ENCODE data around the gene OXCT1.

- no peak for TF ChIP-seq ZNF223 (tag by site-specific recombination; IDR thresholded peaks at IDR 0.05)
- no peak for TF ChIP-seq CTCF (tag by site-specific recombination; IDR thresholded peaks at IDR 0.05)
- no peak for TF ChIP-seq ZEB2 (tag by site-specific recombination; IDR thresholded peaks at IDR 0.05)
- no peak for TF ChIP-seq PRDM1 (tag by site-specific recombination; IDR thresholded peaks at IDR 0.05)
- TF ChIP-seq ZNF10 (tag by site-specific recombination; IDR thresholded peaks at IDR 0.05): no peak
- TF ChIP-seq ZNF138 (tag by site-specific recombination; IDR thresholded peaks at IDR 0.05; ENCODE audit: borderline replicate concordance): no peak
- TF ChIP-seq ZNF146 (tag by site-specific recombination; IDR thresholded peaks at IDR 0.05): no peak
- TF ChIP-seq ZNF623 (tag by site-specific recombination; IDR thresholded peaks at IDR 0.05): no peak
- no peak for TF ChIP-seq ZNF311 (tag by site-specific recombination; IDR thresholded peaks at IDR 0.05; ENCODE audit: borderline replicate concordance)
- no peak for TF ChIP-seq ZBTB11 (tag by site-specific recombination; conservative IDR thresholded peaks at IDR 0.05; ENCODE audit: low read depth)
- TF ChIP-seq PBX3 (CRISPR knock-in tag; IDR thresholded peaks at IDR 0.05): no peak
- TF ChIP-seq PATZ1 (tag by site-specific recombination; IDR thresholded peaks at IDR 0.05): no peak
Observed at GRCh38 chr5:41735213-41735612, 135.0 kb downstream of the OXCT1 start.

All from HEK293 (cell line).